Vein endothelial cell (primary cell): ENCODE measurements around the gene ANO10. TPM values are rescaled to one million over a fixed set of nuclear protein-coding genes. Genes with fewer than 3 reads are reported as not detected.

Experiments
- small RNA-seq: library from RNA; depleted of rRNA; stranded (forward); fragments of <200 nt; gene quantifications from one replicate; pipeline ENCODE3, GENCODE V24; 2012
- total RNA-seq: library from RNA; depleted of rRNA; stranded (reverse); fragments of >200 nt; gene quantifications from 2 replicates; pipeline ENCODE4 v1.2.3, GENCODE V29; 2012

The ANO10 gene, protein sequence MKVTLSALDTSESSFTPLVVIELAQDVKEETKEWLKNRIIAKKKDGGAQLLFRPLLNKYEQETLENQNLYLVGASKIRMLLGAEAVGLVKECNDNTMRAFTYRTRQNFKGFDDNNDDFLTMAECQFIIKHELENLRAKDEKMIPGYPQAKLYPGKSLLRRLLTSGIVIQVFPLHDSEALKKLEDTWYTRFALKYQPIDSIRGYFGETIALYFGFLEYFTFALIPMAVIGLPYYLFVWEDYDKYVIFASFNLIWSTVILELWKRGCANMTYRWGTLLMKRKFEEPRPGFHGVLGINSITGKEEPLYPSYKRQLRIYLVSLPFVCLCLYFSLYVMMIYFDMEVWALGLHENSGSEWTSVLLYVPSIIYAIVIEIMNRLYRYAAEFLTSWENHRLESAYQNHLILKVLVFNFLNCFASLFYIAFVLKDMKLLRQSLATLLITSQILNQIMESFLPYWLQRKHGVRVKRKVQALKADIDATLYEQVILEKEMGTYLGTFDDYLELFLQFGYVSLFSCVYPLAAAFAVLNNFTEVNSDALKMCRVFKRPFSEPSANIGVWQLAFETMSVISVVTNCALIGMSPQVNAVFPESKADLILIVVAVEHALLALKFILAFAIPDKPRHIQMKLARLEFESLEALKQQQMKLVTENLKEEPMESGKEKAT
- 36.9 and 44.9 TPM in 2 replicates for total RNA-seq

DNA sequence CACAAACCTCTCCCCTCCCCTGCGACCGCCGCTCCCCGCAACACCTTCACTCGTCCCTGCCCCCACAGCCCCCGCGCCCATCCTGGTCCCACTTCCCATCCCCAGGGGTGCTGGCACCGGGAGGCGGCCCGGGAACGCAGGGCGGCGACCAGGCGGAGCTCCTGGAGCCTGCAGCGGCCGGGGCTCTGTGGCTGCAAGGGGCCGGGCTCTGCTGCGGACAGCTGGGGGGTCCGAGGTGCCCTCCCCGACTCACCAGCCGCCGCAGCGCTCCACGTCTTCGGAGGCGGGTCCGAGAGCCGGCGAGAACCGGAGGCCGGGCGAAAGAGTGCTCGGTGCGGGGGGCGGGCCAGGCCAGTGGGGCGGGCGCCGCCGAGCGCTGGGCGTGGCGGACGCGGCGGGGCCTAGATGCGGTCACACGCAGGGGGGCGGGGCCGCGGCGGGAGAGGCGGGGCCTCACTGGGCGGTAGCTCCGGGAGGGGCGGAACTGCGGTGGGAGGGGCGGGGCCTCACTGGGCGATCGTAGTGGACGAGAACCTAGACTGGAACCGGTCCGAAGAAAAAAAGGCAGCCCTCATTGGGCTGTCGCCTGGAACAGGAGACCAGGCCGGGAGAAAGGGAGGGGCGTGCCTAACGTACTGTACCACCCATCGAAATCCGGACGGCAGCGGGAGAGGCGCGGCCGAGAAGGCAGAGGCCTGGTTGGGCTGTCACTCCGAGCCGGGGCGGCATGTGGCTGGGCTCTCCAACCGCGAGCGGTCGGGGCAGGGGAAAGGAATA, at the start of gene ANO10:
Gene ANO10 (minus strand): TSS at position 356 of the 777 bp plus-strand sequence. CDS start 16,159 bp downstream, outside the sequence.

Small RNA genes within 50 kb of the gene (small RNA-seq; reads per million reads assigned to genes)
- not detected for gene RF00019

Other genes starting within 250 kb of the ANO10 start
- 23.8 and 30.9 TPM in 2 replicates for gene ABHD5, start 68.9 kb upstream of the ANO10 start, total RNA-seq